ENCODE data around the gene ERH.
"Not testable (repeated sequence)": the region's sequence is repeated elsewhere in the genome, so short reads cannot be mapped to it uniquely, and the experiment has no call there.

Gene ERH

GRCh38 chr14:69392481-69392880 is 5.6 kb downstream of the ERH start:
- no peak for DNase-seq

- DNase-seq: not testable (repeated sequence)
Measured at GRCh38 chr14:69391400-69391799, 6.7 kb downstream of the ERH start.

- no peak for DNase-seq
Measured at GRCh38 chr14:69387311-69387710, 10.8 kb downstream of the ERH start.

- DNase-seq: no peak
Measured at GRCh38 chr14:69378274-69378673, 19.8 kb downstream of the ERH start.

- no peak for DNase-seq
Measured at GRCh38 chr14:69376439-69376838, 21.7 kb downstream of the ERH start.

GRCh38 chr14:69375722-69376121 is 22.4 kb downstream of the ERH start:
- DNase-seq: no peak

- no peak for DNase-seq
Measured at GRCh38 chr14:69375182-69375581, 22.9 kb downstream of the ERH start.

- DNase-seq: no peak
Measured at GRCh38 chr14:69374235-69374634, 23.9 kb downstream of the ERH start.

GRCh38 chr14:69373104-69373503 is 25.0 kb downstream of the ERH start:
- no peak for DNase-seq

- no peak for DNase-seq
Measured at GRCh38 chr14:69372146-69372545, 26.0 kb downstream of the ERH start.

GRCh38 chr14:69370061-69370460 is 28.0 kb downstream of the ERH start:
- DNase-seq: no peak

- no peak for DNase-seq
Measured at GRCh38 chr14:69368381-69368780, 29.7 kb downstream of the ERH start.

- DNase-seq: no peak
Measured at GRCh38 chr14:69366761-69367160, 31.3 kb downstream of the ERH start.

- no peak for DNase-seq
Measured at GRCh38 chr14:69366069-69366468, 32.0 kb downstream of the ERH start.

GRCh38 chr14:69364378-69364777 is 33.7 kb downstream of the ERH start:
- DNase-seq: no peak

- DNase-seq: no peak
Measured at GRCh38 chr14:69363964-69364363, 34.1 kb downstream of the ERH start.

GRCh38 chr14:69363055-69363454 is 35.0 kb downstream of the ERH start:
- no peak for DNase-seq

- no peak for DNase-seq
Measured at GRCh38 chr14:69360438-69361108, 37.5 kb downstream of the ERH start.

GRCh38 chr14:69358966-69359365 is 39.1 kb downstream of the ERH start:
- DNase-seq: no peak

- no peak for DNase-seq
Measured at GRCh38 chr14:69358233-69358963, 39.7 kb downstream of the ERH start.

GRCh38 chr14:69357544-69358200 is 40.4 kb downstream of the ERH start:
- DNase-seq: no peak

GRCh38 chr14:69356903-69357543 is 41.1 kb downstream of the ERH start:
- no peak for DNase-seq

- no peak for DNase-seq
Measured at GRCh38 chr14:69355607-69356281, 42.4 kb downstream of the ERH start.
